Neural progenitor cell (in vitro differentiated cells): ENCODE data around the gene COL4A3.

Experiments used
- CTCF ChIP-seq: fragments of 200-600 bp; sonication (generic); IDR thresholded peaks from 2 replicates; pipeline ENCODE4 v1.5.1; 2017; ENCODE audit warnings: antibody characterized with exemption, mild to moderate bottlenecking
- EZH2 ChIP-seq: fragments of 200-600 bp; sonication (generic); IDR thresholded peaks from 2 replicates; pipeline ENCODE4 v1.6.1; 2017; ENCODE audit warnings: antibody characterized with exemption, mild to moderate bottlenecking, moderate library complexity
- EZH2phosphoT487 ChIP-seq: fragments of 200-600 bp; sonication (generic); IDR thresholded peaks from 2 replicates; pipeline ENCODE4 v1.6.1; 2017; ENCODE audit warnings: antibody characterized with exemption

GRCh38 chr2:227311861-227312506, 147.6 kb downstream of the COL4A3 start:
- no peak for TF ChIP-seq CTCF
- no peak for TF ChIP-seq EZH2
- TF ChIP-seq EZH2phosphoT487 = no peak
